Type B pancreatic cell (in vitro differentiated cells): Measurements from ENCODE around the gene TMTC2. TPM values are rescaled to one million over a fixed set of nuclear protein-coding genes. Genes with fewer than 3 reads are reported as not detected.

ENCODE experiments used
- DNase-seq: peaks from one replicate; pipeline ENCODE4 v3.0.0; 2021; ENCODE audit warnings: mixed read lengths; ENCODE audit not compliant: unreplicated experiment; ENCODE audit errors: extremely low spot score
- H3K27ac Mint-ChIP-seq: 2 replicates; pipeline ENCODE4 v1.8.0; 2021; ENCODE audit warnings: mild to moderate bottlenecking, mixed read lengths
- H3K27me3 Mint-ChIP-seq: 2 replicates; pipeline ENCODE4 v1.8.0; 2021; ENCODE audit warnings: mixed read lengths
- H3K36me3 Mint-ChIP-seq: 2 replicates; pipeline ENCODE4 v1.8.0; 2021; ENCODE audit warnings: mixed read lengths
- H3K4me1 Mint-ChIP-seq: one replicate; pipeline ENCODE4 v1.8.0; 2021; ENCODE audit warnings: mixed read lengths; ENCODE audit not compliant: unreplicated experiment
- H3K4me3 Mint-ChIP-seq: 2 replicates; pipeline ENCODE4 v1.8.0; 2021; ENCODE audit warnings: mild to moderate bottlenecking, mixed read lengths
- H3K9me3 Mint-ChIP-seq: 2 replicates; pipeline ENCODE4 v1.8.0; 2021; ENCODE audit warnings: mixed read lengths
- CTCF ChIP-seq: fragments of 200-600 bp; sonication (generic); conservative IDR thresholded peaks from 2 replicates; pipeline ENCODE4 v1.5.0; 2021; ENCODE audit warnings: antibody characterized with exemption, mild to moderate bottlenecking
- total RNA-seq: library from RNA; stranded (reverse); gene quantifications from 2 replicates; pipeline ENCODE4 v1.2.1, GENCODE V29; 2021; ENCODE audit warnings: low replicate concordance

The TMTC2 gene
- total RNA-seq, 1 donor from 2014 or later: 31.0 TPM

- DNase-seq: no peak
- Mint-ChIP-seq H3K4me3 (no peak overlapping the region), H3K36me3 (peaks cover 23% of the 10 kb centered on the region), H3K27me3 (no peaks in the 10 kb centered on the region), H3K4me1 (no peaks in the 10 kb centered on the region), H3K27ac (no peak overlapping the region), H3K9me3 (no peaks in the 10 kb centered on the region)
- TF ChIP-seq CTCF: no peak
Measured at GRCh38 chr12:82698708-82699564, 12.2 kb downstream of the TMTC2 start.

GRCh38 chr12:82705774-82706173 lies 19.1 kb downstream of the TMTC2 start:
- H3K27ac Mint-ChIP-seq: no peak overlapping the region
- no peak for DNase-seq
- H3K4me3 Mint-ChIP-seq: no peak overlapping the region
- peaks cover 4% of the 10 kb centered on the region for H3K9me3 Mint-ChIP-seq
- H3K27me3 Mint-ChIP-seq: no peaks in the 10 kb centered on the region
- H3K36me3 Mint-ChIP-seq: peaks cover 17% of the 10 kb centered on the region
- TF ChIP-seq CTCF: no peak
- H3K4me1 Mint-ChIP-seq: peaks cover 17% of the 10 kb centered on the region

GRCh38 chr12:82708061-82708879 lies 21.6 kb downstream of the TMTC2 start:
- Mint-ChIP-seq H3K9me3 (peaks cover 4% of the 10 kb centered on the region), H3K4me3 (no peak overlapping the region), H3K27ac (peak overlapping the region; percentile 22), H3K4me1 (peaks cover 17% of the 10 kb centered on the region), H3K36me3 (peaks cover 24% of the 10 kb centered on the region), H3K27me3 (no peaks in the 10 kb centered on the region)
- TF ChIP-seq CTCF: no peak
- DNase-seq: no peak

GRCh38 chr12:82709794-82710355 lies 23.2 kb downstream of the TMTC2 start:
- Mint-ChIP-seq H3K9me3 (peaks cover 4% of the 10 kb centered on the region), H3K4me1 (peaks cover 17% of the 10 kb centered on the region), H3K36me3 (peaks cover 21% of the 10 kb centered on the region), H3K4me3 (no peak overlapping the region), H3K27me3 (no peaks in the 10 kb centered on the region), H3K27ac (no peak overlapping the region)
- no peak for TF ChIP-seq CTCF
- no peak for DNase-seq

- Mint-ChIP-seq H3K9me3 (peaks cover 4% of the 10 kb centered on the region), H3K27ac (no peak overlapping the region), H3K4me3 (no peak overlapping the region), H3K4me1 (peaks cover 17% of the 10 kb centered on the region), H3K27me3 (no peaks in the 10 kb centered on the region), H3K36me3 (peaks cover 20% of the 10 kb centered on the region)
- TF ChIP-seq CTCF: no peak
- DNase-seq: no peak
Measured at GRCh38 chr12:82710741-82711140, 24.0 kb downstream of the TMTC2 start.
